Coronary artery (tissue), 2 donors: ENCODE results near the gene TNS1.

Experiments
- DNase-seq: peaks from one replicate; pipeline ENCODE4 v3.0.0-alpha.2; 2017; ENCODE audit warnings: low spot score
- H3K27ac ChIP-seq, 2 donors: fragments of 200-600 bp; sonication (generic); one replicate each; pipeline ENCODE4 v1.5.1; 2016 to 2019
- H3K4me3 ChIP-seq: fragments of 200-600 bp; sonication (generic); 2 replicates; pipeline ENCODE4 v1.5.1; 2016; ENCODE audit warnings: mild to moderate bottlenecking, moderate library complexity
- TF ChIP-seq, protein P1 (sequence below): fragments of 200-600 bp; sonication (generic); IDR thresholded peaks from one replicate; pipeline ENCODE4 v1.5.1; 2019; ENCODE audit warnings: antibody characterized with exemption

The TNS1 gene

DNA sequence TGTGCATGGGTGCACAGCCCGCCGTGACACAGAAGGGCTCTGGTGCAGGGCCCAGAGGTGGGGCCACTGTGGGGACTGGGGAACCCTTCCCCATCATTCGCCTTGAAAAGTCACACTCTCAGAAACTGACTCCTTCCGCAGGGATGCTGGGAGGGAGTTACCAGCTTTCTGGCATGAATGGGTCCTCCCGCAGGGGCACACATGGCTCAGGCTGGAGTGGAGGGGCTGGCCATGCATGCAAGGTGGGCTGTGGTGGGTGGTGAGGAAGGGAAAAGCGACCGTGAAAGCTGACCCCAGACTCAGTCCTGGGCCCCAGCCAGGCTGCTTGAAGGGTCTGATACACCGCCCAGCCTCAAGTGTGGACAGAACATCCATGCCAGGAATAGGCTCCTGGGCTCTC is 201.1 kb downstream of the TNS1 start:
- DNase-seq: peak; percentile 74
- TF ChIP-seq, protein P1, sequence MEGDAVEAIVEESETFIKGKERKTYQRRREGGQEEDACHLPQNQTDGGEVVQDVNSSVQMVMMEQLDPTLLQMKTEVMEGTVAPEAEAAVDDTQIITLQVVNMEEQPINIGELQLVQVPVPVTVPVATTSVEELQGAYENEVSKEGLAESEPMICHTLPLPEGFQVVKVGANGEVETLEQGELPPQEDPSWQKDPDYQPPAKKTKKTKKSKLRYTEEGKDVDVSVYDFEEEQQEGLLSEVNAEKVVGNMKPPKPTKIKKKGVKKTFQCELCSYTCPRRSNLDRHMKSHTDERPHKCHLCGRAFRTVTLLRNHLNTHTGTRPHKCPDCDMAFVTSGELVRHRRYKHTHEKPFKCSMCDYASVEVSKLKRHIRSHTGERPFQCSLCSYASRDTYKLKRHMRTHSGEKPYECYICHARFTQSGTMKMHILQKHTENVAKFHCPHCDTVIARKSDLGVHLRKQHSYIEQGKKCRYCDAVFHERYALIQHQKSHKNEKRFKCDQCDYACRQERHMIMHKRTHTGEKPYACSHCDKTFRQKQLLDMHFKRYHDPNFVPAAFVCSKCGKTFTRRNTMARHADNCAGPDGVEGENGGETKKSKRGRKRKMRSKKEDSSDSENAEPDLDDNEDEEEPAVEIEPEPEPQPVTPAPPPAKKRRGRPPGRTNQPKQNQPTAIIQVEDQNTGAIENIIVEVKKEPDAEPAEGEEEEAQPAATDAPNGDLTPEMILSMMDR: no peak
- Histone ChIP-seq H3K27ac (peak overlapping the region; percentile 12 to 73), H3K4me3 (no peak overlapping the region)

DNA sequence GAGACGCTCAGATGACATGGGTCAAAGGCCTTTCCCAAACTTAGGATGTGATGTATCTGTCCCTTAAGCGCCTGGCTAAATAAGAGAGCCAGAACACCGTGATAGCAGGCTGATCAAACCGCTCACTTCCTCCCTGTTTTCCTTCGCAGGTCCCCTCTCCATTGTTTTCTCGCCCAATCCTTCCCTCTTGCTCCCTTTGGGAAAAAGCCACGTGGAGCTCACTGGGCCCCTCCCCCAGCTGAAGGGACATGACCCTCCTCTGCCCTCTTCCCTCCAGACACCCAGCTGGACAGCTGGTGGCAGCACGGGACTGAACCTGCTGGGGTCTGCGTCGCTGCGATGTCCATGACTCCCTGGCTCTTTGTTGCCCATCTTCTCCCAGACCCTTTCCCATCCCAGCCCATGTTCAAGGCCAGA is 201.7 kb downstream of the TNS1 start:
- DNase-seq: peak; percentile 73
- H3K27ac ChIP-seq: peak overlapping the region; percentile 12 to 73
- no peak overlapping the region for H3K4me3 ChIP-seq
- TF ChIP-seq, protein P1: no peak

DNA sequence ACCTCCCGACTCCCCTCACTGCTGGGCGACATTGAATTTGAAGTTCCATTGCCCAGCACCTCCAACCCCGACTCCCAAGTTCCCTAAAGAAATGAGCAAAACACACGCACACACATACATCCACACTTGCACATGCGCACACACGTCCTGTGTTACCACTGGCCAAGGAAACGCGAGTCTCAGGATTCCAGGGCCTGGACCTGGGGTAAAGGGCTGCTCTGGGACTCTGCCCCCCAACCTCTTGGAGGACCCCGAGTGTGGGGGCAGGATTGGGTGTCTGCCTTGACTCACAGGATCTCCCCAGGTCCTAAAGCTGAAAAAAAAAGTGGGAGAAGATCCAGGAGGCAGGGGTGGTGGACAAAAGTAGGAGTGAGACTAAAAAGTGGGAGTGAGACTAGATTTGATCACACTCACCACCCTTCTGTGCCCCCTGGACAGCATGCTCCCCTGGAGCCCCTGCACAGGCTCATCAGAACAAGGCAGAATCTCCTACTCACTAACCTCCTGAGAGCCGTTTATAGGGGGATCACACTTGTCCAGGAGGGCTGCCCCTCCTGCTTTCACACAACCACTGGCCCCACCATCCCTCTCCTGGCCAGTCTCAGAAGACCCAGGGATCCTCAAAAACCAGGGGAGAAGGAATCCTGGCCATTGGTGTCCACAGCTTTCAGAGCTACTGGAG is 202.2 kb downstream of the TNS1 start:
- peak; percentile 75 for DNase-seq
- H3K4me3 ChIP-seq: no peak overlapping the region
- TF ChIP-seq, protein P1: no peak
- peak overlapping the region; percentile 12 to 73 for H3K27ac ChIP-seq

DNA sequence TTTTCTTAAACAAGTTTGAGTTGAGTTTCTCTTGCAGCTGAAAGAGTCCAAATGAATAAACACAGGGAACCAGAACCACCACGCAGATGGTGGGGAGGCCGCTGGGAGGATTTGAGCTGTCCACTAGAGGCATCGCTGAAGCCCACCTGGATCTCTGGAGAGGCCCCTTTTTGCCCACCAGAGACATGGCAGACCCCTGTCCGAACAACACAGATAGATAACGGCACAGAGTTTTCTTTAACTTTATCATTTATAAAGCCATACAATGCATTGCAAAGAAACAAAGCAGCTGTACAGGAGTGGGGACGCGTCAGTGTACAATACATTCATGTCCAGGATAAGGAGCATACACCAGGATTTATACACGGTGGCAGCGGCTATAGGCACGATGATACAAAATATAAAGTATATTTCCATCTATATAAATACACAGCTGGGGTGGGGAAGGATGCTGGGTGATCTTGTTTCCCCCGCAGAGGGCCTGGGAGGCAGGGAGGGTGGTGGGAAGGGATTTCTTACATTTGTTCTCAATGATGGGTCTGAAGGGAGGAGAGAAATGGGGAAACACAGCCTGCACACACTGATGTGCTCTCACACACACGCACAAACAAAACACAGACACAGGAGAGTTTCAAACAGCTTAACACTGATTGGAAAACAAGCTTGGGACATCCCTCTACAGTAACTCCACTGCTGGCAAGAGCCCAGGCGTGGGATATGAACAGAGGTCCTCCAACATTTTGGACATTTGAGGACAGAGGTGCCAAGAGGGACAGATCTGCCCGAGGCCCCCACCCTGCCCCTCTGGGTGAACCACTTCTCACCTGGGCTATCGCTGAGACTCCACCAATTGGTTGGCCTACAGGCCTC is 203.0 kb downstream of the TNS1 start:
- TF ChIP-seq, protein P1: no peak
- Histone ChIP-seq H3K4me3 (no peak overlapping the region), H3K27ac (peak overlapping the region; percentile 10 to 73)
- DNase-seq: peak; percentile 68

DNA sequence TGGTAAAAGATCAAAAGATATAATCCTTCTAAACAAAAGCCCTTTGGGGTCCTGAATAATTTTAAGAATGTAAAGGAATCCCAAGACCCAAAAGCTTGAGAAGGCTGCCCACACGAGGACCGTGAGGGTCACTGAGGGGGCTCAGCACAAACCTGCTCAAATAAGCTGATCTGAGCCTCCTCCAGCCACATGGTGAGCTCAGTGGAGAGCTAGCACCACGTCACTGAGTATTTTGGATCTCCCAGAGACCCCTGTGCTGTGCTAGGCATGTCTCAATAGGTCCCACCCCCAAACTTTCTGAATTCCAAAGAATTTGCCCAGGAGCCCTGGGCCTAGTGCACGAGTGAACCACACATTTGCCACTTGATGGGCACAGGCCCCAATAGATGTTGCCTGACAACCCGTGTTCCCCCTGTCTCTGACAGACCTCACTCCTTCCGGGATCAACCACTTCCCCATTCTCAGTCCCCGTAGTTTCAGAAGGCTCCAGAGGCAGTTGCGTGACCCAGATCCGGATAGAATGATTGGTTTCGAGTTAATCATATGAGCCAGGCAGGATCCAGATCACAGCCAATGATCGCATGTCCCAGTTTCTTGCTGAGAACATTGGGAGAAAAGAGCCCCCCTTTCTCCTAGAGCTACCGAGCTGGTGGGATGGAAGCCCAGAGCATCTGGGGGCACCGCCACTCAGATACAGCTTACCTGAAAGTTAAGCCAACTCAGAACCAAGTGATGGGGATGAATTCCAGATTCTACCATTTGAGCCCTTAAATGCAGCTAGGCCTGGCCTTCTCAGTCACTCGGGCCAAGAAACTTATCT is 203.8 kb downstream of the TNS1 start:
- Histone ChIP-seq H3K27ac (peak overlapping the region; percentile 10 to 73), H3K4me3 (no peak overlapping the region)
- DNase-seq: peak; percentile 74
- TF ChIP-seq, protein P1: no peak

DNA sequence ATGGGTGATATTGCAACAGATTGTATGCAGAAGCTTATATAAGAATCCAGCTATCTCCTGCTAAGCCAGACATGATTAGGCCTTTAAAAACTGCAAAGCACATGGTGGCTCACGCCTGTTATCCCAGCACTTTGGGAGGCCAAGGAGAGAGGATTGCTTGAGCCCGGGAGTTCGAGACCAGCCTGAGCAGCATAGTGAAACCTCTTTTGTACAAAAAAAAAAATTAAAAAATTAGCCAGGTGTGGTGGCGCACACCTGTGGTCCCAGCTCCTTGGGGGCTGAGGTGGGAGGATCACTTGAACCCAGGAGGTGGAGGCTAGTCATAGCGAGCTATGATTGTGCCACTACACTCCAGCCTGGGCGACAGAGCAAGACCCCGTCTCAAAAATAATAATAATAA is 204.6 kb downstream of the TNS1 start:
- no peak overlapping the region for H3K4me3 ChIP-seq
- peak overlapping the region in 1 of 2 donors; percentile 72 for H3K27ac ChIP-seq
- TF ChIP-seq, protein P1: no peak
- DNase-seq: peak; percentile 67
